Stomach (tissue), 9 donors: ENCODE results near the gene NAAA. TPM values are rescaled to one million over a fixed set of nuclear protein-coding genes. Genes with fewer than 3 reads are reported as not detected.
"Not testable (repeated sequence)": the region's sequence is repeated elsewhere in the genome, so short reads cannot be mapped to it uniquely, and the experiment has no call there.

Source experiments
- DNase-seq, 2 donors: peaks; one replicate each; pipeline versions ENCODE4 v3.0.0 to v3.0.0-alpha.2; 2013 to 2019
- H3K27ac ChIP-seq, 5 donors: fragments of 200-600 bp in 4 of 5; sonication (generic) in 4 of 5; one replicate each; pipeline ENCODE4 v1.5.1; 2013 to 2019; ENCODE audit warnings: mild to moderate bottlenecking in 1 of 5, moderate library complexity in 1 of 5
- H3K27me3 ChIP-seq, 3 donors: fragments of 200-600 bp; sonication (generic); one replicate each; pipeline ENCODE4 v1.5.1; 2017 to 2019; ENCODE audit warnings: mixed run types in 1 of 3
- H3K36me3 ChIP-seq, 4 donors: fragments of 200-600 bp; sonication (generic); 1 replicate in 3 of 4; 2 replicates in 1 of 4; pipeline ENCODE4 v1.5.1; 2016 to 2019
- H3K4me1 ChIP-seq, 4 donors: fragments of 200-600 bp; sonication (generic); one replicate each; pipeline ENCODE4 v1.5.1; 2016 to 2019
- H3K4me3 ChIP-seq, 4 donors: fragments of 200-600 bp; sonication (generic) in 3 of 4; one replicate each; pipeline ENCODE4 v1.5.1; 2016 to 2019; ENCODE audit warnings: mild to moderate bottlenecking in 1 of 4
- H3K9me3 ChIP-seq, 4 donors: fragments of 200-600 bp; sonication (generic); one replicate each; pipeline ENCODE4 v1.5.1; 2016 to 2019
- EP300 ChIP-seq: sonication (generic); formaldehyde crosslinking; IDR thresholded peaks from one replicate; pipeline ENCODE4 v1.6.1; 2017; ENCODE audit warnings: antibody characterized with exemption
- POLR2A ChIP-seq, 4 donors: fragments of 450-650 bp; IDR thresholded peaks; one replicate each; pipeline ENCODE4 v1.6.1; 2016; ENCODE audit warnings: antibody characterized with exemption in 4 of 4, control low read depth in 2 of 4, mild to moderate bottlenecking in 1 of 4, moderate library complexity in 1 of 4
- POLR2AphosphoS5 ChIP-seq, 3 donors: sonication (generic); formaldehyde crosslinking; IDR thresholded peaks; one replicate each; pipeline ENCODE4 v1.6.1; 2016; ENCODE audit warnings: antibody characterized with exemption in 3 of 3
- WGBS, 5 donors: extraction: QIAGEN DNeasy Blood & Tissue Kit in 3 of 5; methylation state at CpG; one replicate each; pipeline versions ENCODE4 v1.1.5 to v1.1.7; 2013 to 2018; 5-methylcytosine and 5-hydroxymethylcytosine counted together
- intact Hi-C: fragments of 100-400 bp; cut with DNase I; formaldehyde crosslinking; loops from one replicate; pipeline ENCODE4 v1.15.1; 2023; ENCODE audit warnings: low total_unique reads
- polyA plus RNA-seq, 3 donors: library from polyadenylated mRNA; stranded (reverse); fragments of 200-250 nt; gene quantifications; one replicate each; pipeline ENCODE4 v1.2.3, GENCODE V29; 2013
- total RNA-seq, 5 donors: library from RNA; depleted of rRNA; stranded (reverse); fragments of >200 nt; gene quantifications; one replicate each; pipeline versions ENCODE4 v1.1.0 to v1.2.3, GENCODE V29; 2014 to 2016
- TF ChIP-seq, protein P1 (sequence below), 7 experiments: fragments of 450-650 bp in 4 of 7; fragments of 200-600 bp in 3 of 7; sonication (generic) in 3 of 7; IDR thresholded peaks; one replicate each; pipeline ENCODE4 v1.5.1; 2016 to 2019; ENCODE audit warnings: antibody characterized with exemption in 7 of 7, control low read depth in 2 of 7, mild to moderate bottlenecking in 1 of 7
- donor health status: healthy with polysubstance abuse.
- donor health status: Bipolar disorder and iron deficiency.
- donor health status: healthy.

Gene NAAA
- total and polyA plus RNA-seq, 8 donors, result 0.58 to 42.5 (median 10.6) TPM

DNA sequence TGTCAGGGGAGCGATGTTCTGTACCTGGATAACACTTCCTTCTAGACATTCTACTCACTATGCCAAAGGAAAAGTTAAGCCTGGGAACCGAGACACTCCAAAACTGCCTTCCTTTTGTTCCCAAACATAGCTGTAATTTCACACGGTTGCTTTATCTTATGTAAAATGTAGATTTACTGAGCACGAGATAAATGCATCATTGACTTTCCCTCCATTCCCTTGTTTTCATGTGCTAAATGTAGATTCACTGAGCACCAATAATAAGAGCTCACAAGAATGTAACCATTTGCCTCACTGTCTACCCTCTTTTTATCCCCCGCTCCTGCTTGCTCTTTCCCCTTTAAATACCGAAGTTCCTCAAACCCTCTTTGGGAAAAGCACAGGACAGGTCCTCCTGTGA is 27.8 kb downstream of the NAAA start:
- intact Hi-C loops, result no loop called here
- Histone ChIP-seq H3K4me1 (peaks cover 0 to 17% (median 10%) of the 10 kb centered on the region in 4 donors), H3K4me3 (no peak overlapping the region), H3K36me3 (peaks cover 0 to 10% (median 8%) of the 10 kb centered on the region in 4 donors), H3K27me3 (no peaks in the 10 kb centered on the region), H3K27ac (no peak overlapping the region), H3K9me3 (peaks cover 0 to 4% (median 0%) of the 10 kb centered on the region in 4 donors)
- TF ChIP-seq POLR2A (IDR thresholded peaks at IDR 0.05), result no peak
- TF ChIP-seq, protein P1, sequence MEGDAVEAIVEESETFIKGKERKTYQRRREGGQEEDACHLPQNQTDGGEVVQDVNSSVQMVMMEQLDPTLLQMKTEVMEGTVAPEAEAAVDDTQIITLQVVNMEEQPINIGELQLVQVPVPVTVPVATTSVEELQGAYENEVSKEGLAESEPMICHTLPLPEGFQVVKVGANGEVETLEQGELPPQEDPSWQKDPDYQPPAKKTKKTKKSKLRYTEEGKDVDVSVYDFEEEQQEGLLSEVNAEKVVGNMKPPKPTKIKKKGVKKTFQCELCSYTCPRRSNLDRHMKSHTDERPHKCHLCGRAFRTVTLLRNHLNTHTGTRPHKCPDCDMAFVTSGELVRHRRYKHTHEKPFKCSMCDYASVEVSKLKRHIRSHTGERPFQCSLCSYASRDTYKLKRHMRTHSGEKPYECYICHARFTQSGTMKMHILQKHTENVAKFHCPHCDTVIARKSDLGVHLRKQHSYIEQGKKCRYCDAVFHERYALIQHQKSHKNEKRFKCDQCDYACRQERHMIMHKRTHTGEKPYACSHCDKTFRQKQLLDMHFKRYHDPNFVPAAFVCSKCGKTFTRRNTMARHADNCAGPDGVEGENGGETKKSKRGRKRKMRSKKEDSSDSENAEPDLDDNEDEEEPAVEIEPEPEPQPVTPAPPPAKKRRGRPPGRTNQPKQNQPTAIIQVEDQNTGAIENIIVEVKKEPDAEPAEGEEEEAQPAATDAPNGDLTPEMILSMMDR (IDR thresholded peaks at IDR 0.05), result no peak
- no peak for TF ChIP-seq EP300
- no peak for TF ChIP-seq POLR2AphosphoS5 (IDR thresholded peaks at IDR 0.05)
- 72 to 78% (median 73%) methylated on average over 6 of the region's 6 CpGs for WGBS, 5 donors
- DNase-seq, result no peak

DNA sequence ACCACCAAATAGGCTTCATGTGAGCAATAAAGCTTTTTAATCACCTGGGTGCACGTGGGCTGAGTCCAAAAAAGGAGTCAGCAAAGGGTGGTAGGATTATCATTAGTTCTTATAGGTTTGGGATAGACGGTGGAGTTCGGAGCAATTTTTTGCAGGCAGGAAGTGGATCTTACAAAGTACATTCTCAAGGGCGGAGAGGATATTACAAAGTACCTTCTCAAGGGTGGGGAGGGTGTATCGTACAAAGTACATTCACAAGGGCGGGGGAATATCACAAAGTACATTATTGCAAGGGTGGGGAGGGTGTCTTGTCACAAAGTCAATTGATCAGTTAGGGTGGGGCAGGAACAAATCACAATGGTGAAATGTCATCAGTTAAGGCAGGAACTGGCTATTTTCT is 30.0 kb downstream of the NAAA start:
- H3K4me3 ChIP-seq, DNase-seq, H3K27me3 ChIP-seq, H3K27ac ChIP-seq, H3K36me3 ChIP-seq, H3K9me3 ChIP-seq, intact Hi-C loops, H3K4me1 ChIP-seq: not testable (repeated sequence)
- WGBS, 5 donors, result 89 to 96% (median 95%) methylated on average over 6 of the region's 6 CpGs

- WGBS, 5 donors, result 86 to 92% (median 90%) methylated on average over 5 of the region's 5 CpGs
- no peak for DNase-seq
- Histone ChIP-seq H3K27ac (no peak overlapping the region), H3K4me3 (no peak overlapping the region), H3K4me1 (no peaks in the 10 kb centered on the region), H3K36me3 (peaks cover 0 to 5% (median 0%) of the 10 kb centered on the region in 4 donors), H3K27me3 (no peaks in the 10 kb centered on the region), H3K9me3 (peaks cover 0 to 4% (median 0%) of the 10 kb centered on the region in 4 donors)
- intact Hi-C loops, result no loop called here
- TF ChIP-seq EP300 (no peak), POLR2AphosphoS5 (IDR thresholded peaks at IDR 0.05) (no peak), POLR2A (IDR thresholded peaks at IDR 0.05) (no peak)
- TF ChIP-seq, protein P1 (IDR thresholded peaks at IDR 0.05), result no peak
These were observed 31.4 kb downstream of the NAAA start for GRCh38 chr4:75909405-75909804.

- Histone ChIP-seq H3K36me3 (no peaks in the 10 kb centered on the region), H3K9me3 (peaks cover 0 to 4% (median 0%) of the 10 kb centered on the region in 4 donors), H3K27ac (no peak overlapping the region), H3K4me3 (no peak overlapping the region), H3K4me1 (no peaks in the 10 kb centered on the region), H3K27me3 (no peaks in the 10 kb centered on the region)
- no peak for DNase-seq
- intact Hi-C loops, result no loop called here
- TF ChIP-seq POLR2AphosphoS5 (IDR thresholded peaks at IDR 0.05) (no peak), EP300 (no peak), POLR2A (IDR thresholded peaks at IDR 0.05) (no peak)
- TF ChIP-seq, protein P1 (IDR thresholded peaks at IDR 0.05), result no peak
- WGBS, 5 donors, result 3 to 34% (median 19%) methylated on average over 3 of the region's 3 CpGs
These were observed 32.3 kb downstream of the NAAA start for GRCh38 chr4:75908555-75908954.

DNA sequence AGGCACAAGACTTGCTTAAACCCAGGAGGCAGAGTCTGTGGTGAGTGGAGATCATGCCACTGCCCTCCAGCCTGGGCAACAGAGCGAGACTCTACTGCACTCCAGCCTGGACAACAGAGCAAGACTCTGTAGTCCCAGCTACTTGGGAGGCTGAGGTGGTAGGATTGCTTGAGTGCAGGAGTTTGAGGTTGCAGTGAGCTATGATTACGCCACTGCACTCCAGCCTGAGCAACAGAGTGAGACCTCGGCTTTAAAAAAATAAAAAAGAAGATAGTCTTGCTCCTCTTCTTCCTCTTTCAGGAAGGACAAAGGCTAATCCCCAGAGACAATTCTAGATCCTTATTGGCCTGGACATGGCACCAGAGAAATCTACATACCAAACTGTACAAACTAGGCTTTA is 32.8 kb downstream of the NAAA start:
- intact Hi-C loops, result no loop called here

More for the DNA sequence above, 32.8 kb downstream of the NAAA start:
- TF ChIP-seq, protein P1 (IDR thresholded peaks at IDR 0.05), result no peak
- TF ChIP-seq POLR2A (IDR thresholded peaks at IDR 0.05) (no peak), POLR2AphosphoS5 (IDR thresholded peaks at IDR 0.05) (no peak), EP300 (no peak)
- Histone ChIP-seq H3K36me3 (no peaks in the 10 kb centered on the region), H3K4me3 (no peak overlapping the region), H3K9me3 (peaks cover 0 to 4% (median 0%) of the 10 kb centered on the region in 4 donors), H3K4me1 (no peaks in the 10 kb centered on the region), H3K27ac (no peak overlapping the region), H3K27me3 (no peaks in the 10 kb centered on the region)
- DNase-seq, result no peak
- WGBS, 5 donors, result 71 to 95% (median 89%) methylated on average over 3 of the region's 3 CpGs
